ENCODE results near the gene GRIN2C. TPM values are rescaled to one million over a fixed set of nuclear protein-coding genes. Genes with fewer than 3 reads are reported as not detected.

The GRIN2C gene
- total and polyA plus RNA-seq, 2 donors (not counting 1 experiment from before 2014, with no cell fraction given), result 0.03 TPM; not detected in 1

- Histone ChIP-seq H3K4me2 (replicated peaks; ENCODE audit: low read depth, low read length, poor library complexity, severe bottlenecking) (no peak overlapping the region), H2AFZ (ENCODE audit: insufficient read depth, low read depth, low read length, poor library complexity, severe bottlenecking) (no peak overlapping the region), H3K9me3 (ENCODE audit: control extremely low read depth in 1 of 3, control insufficient read depth in 2 of 3, insufficient read depth in 1 of 3, low read length in 2 of 3) (peaks cover 0 to 6% (median 0%) of the 10 kb centered on the region in 3 donors), H3K4me1 (ENCODE audit: control insufficient read depth in 2 of 2, insufficient read depth in 2 of 2, low read length in 2 of 2) (peaks cover 18 to 19% of the 10 kb centered on the region in 2 donors), H3K4me3 (ENCODE audit: control extremely low read depth in 1 of 5, extremely low read depth in 1 of 5, insufficient read depth in 1 of 5, low read depth in 2 of 5, low read length in 4 of 5) (no peak overlapping the region), H3K27me3 (replicated peaks in 1 of 4; ENCODE audit: control extremely low read depth in 1 of 4, control insufficient read depth in 3 of 4, insufficient read depth in 4 of 4, low read length in 3 of 4) (peaks cover 0 to 29% (median 8%) of the 10 kb centered on the region in 4 experiments), H3K9ac (ENCODE audit: low read length) (no peak overlapping the region), H4K20me1 (ENCODE audit: control insufficient read depth, insufficient read depth, low read length, poor library complexity, severe bottlenecking) (peaks cover under 1% of the 10 kb centered on the region), H3K27ac (ENCODE audit: low read length in 2 of 2) (no peak overlapping the region), H3K79me2 (ENCODE audit: control insufficient read depth, insufficient read depth, low read length) (no peaks in the 10 kb centered on the region), H3K36me3 (replicated peaks in 1 of 2; ENCODE audit: control extremely low read depth in 1 of 2, control insufficient read depth in 1 of 2, extremely low read depth in 1 of 2, insufficient read depth in 2 of 2, low read length in 1 of 2) (no peaks in the 10 kb centered on the region)
- no peak overlapping the region for H3K27ac Mint-ChIP-seq
- intact Hi-C loops (cut with micrococcal nuclease), result loop anchor here (1.0 kb wide), 3 partner anchors 74 to 208 kb away; no protein-coding TSS in a partner anchor
- H3K4me1 Mint-ChIP-seq, result peaks cover 14% of the 10 kb centered on the region
- DNase-seq (no peak), ATAC-seq (ENCODE audit: low read depth) (no peak)
- H3K27me3 Mint-ChIP-seq, result peaks cover 13% of the 10 kb centered on the region
- no peaks in the 10 kb centered on the region for H3K9me3 Mint-ChIP-seq (ENCODE audit: insufficient read depth)
- no peak for TF ChIP-seq EZH2 (IDR thresholded peaks at IDR 0.05; ENCODE audit: borderline replicate concordance, insufficient read depth, low read depth, low read length, poor library complexity, severe bottlenecking)
- POLR2A ChIA-PET, result interaction anchor here (0.5 to 0.8 kb wide), 3 partner anchors 207 to 995 kb away, joined by 3 to 4 read pairs (median 3); no protein-coding TSS in a partner anchor
- no peak overlapping the region for H3K4me3 Mint-ChIP-seq
- CTCF ChIA-PET, result interaction anchor here (0.9 to 12.3 kb wide), 25 partner anchors 7 to 497 kb away, joined by 3 to 181 read pairs (median 5); partner anchors contain the start of genes FDXR and RAB37
- 81% methylated on average over 17 of the region's 19 CpGs for WGBS (ENCODE audit: insufficient coverage)
These were observed 6.0 kb upstream of the GRIN2C start for GRCh38 chr17:74865504-74866197.

- H3K4me3 ChIP-seq (ENCODE audit: control extremely low read depth in 1 of 5, extremely low read depth in 1 of 5, insufficient read depth in 1 of 5, low read depth in 2 of 5, low read length in 4 of 5), result no peak overlapping the region
- ATAC-seq (ENCODE audit: low read depth) (peak; percentile 78), DNase-seq (peak; percentile 81)
- peak; percentile 94 for TF ChIP-seq CTCF (IDR thresholded peaks at IDR 0.05)
- TF ChIP-seq EZH2 (IDR thresholded peaks at IDR 0.05; ENCODE audit: borderline replicate concordance, insufficient read depth, low read depth, low read length, poor library complexity, severe bottlenecking), result no peak
- peaks cover 0 to 13% (median 0%) of the 10 kb centered on the region in 3 donors for H3K9me3 ChIP-seq (ENCODE audit: control extremely low read depth in 1 of 3, control insufficient read depth in 2 of 3, insufficient read depth in 1 of 3, low read length in 2 of 3)
- H4K20me1 ChIP-seq (ENCODE audit: control insufficient read depth, insufficient read depth, low read length, poor library complexity, severe bottlenecking), result peaks cover 8% of the 10 kb centered on the region
- no peak overlapping the region for H3K4me2 ChIP-seq (replicated peaks; ENCODE audit: low read depth, low read length, poor library complexity, severe bottlenecking)
- peaks cover 25 to 26% of the 10 kb centered on the region in 2 donors for H3K4me1 ChIP-seq (ENCODE audit: control insufficient read depth in 2 of 2, insufficient read depth in 2 of 2, low read length in 2 of 2)
- H3K4me3 Mint-ChIP-seq, result no peak overlapping the region
- H3K4me1 Mint-ChIP-seq, result peaks cover 18% of the 10 kb centered on the region
- no peak overlapping the region for H3K27ac Mint-ChIP-seq
- H3K36me3 ChIP-seq (replicated peaks in 1 of 2; ENCODE audit: control extremely low read depth in 1 of 2, control insufficient read depth in 1 of 2, extremely low read depth in 1 of 2, insufficient read depth in 2 of 2, low read length in 1 of 2), result no peaks in the 10 kb centered on the region
- no peak overlapping the region for H3K27ac ChIP-seq (ENCODE audit: low read length in 2 of 2)
- H3K27me3 Mint-ChIP-seq, result peaks cover 16% of the 10 kb centered on the region
- ChIA-PET POLR2A (interaction anchor here (0.8 kb wide), 1 partner anchor 206 kb away, joined by 3 read pairs; no protein-coding TSS in a partner anchor), CTCF (interaction anchor here (0.6 to 12.3 kb wide), 22 partner anchors 8 to 208 kb away, joined by 3 to 181 read pairs (median 5); partner anchors contain the start of genes FDXR and RAB37)
- H2AFZ ChIP-seq (ENCODE audit: insufficient read depth, low read depth, low read length, poor library complexity, severe bottlenecking), result no peak overlapping the region
- intact Hi-C loops (cut with micrococcal nuclease), result loop anchor here (1.0 to 5.0 kb wide), 4 partner anchors 74 to 298 kb away; partner anchors contain the start of gene CD300H
- no peaks in the 10 kb centered on the region for H3K79me2 ChIP-seq (ENCODE audit: control insufficient read depth, insufficient read depth, low read length)
- H3K27me3 ChIP-seq (replicated peaks in 1 of 4; ENCODE audit: control extremely low read depth in 1 of 4, control insufficient read depth in 3 of 4, insufficient read depth in 4 of 4, low read length in 3 of 4), result peaks cover 0 to 36% (median 11%) of the 10 kb centered on the region in 4 experiments
- H3K9ac ChIP-seq (ENCODE audit: low read length), result no peak overlapping the region
- 34% methylated on average over 10 of the region's 11 CpGs for WGBS (ENCODE audit: insufficient coverage)
- no peaks in the 10 kb centered on the region for H3K9me3 Mint-ChIP-seq (ENCODE audit: insufficient read depth)
These were observed 5.2 kb upstream of the GRIN2C start for GRCh38 chr17:74864866-74865395.
